IMR-90 (cell line): ENCODE data around the gene WDR74.

Experiments
- BHLHE40 ChIP-seq: fragments of 150-350 bp; IDR thresholded peaks from 2 replicates; pipeline ENCODE4 v1.6.1; 2016; ENCODE audit warnings: mild to moderate bottlenecking, low read depth, low read length
- CEBPB ChIP-seq: IDR thresholded peaks from 2 replicates; pipeline ENCODE4 v1.6.1; 2012; ENCODE audit warnings: low read depth, low read length, improper control_type of control experiment
- FOS ChIP-seq: fragments of 150-350 bp; IDR thresholded peaks from 2 replicates; pipeline ENCODE4 v1.6.1; 2016; ENCODE audit warnings: low read depth, low read length
- MAFK ChIP-seq: IDR thresholded peaks from 2 replicates; pipeline ENCODE4 v1.6.1; 2012; ENCODE audit warnings: low read depth, low read length, improper control_type of control experiment
- MAZ ChIP-seq: IDR thresholded peaks from 2 replicates; pipeline ENCODE4 v1.6.1; 2012; ENCODE audit warnings: low read depth, mild to moderate bottlenecking, low read length, improper control_type of control experiment, moderate library complexity, borderline replicate concordance
- MXI1 ChIP-seq: IDR thresholded peaks from 2 replicates; pipeline ENCODE4 v1.6.1; 2012; ENCODE audit warnings: low read depth, mild to moderate bottlenecking, low read length, moderate library complexity, borderline replicate concordance
- POLR2A ChIP-seq: IDR thresholded peaks from 2 replicates; pipeline ENCODE4 v1.6.1; 2012; ENCODE audit warnings: mild to moderate bottlenecking, low read depth, low read length
- RAD21 ChIP-seq: IDR thresholded peaks from 2 replicates; pipeline ENCODE4 v1.6.1; 2012; ENCODE audit warnings: low read length, improper control_type of control experiment
- RCOR1 ChIP-seq: IDR thresholded peaks from 2 replicates; pipeline ENCODE4 v1.6.1; 2012; ENCODE audit warnings: mild to moderate bottlenecking, low read length, improper control_type of control experiment; ENCODE audit not compliant: insufficient replicate concordance
- RFX5 ChIP-seq: IDR thresholded peaks from 2 replicates; pipeline ENCODE4 v1.8.0; 2012; ENCODE audit warnings: low read depth, mild to moderate bottlenecking, low read length, moderate library complexity
- TF ChIP-seq, protein P1 (sequence below): conservative IDR thresholded peaks from 2 replicates; pipeline ENCODE4 v1.5.1; 2012; ENCODE audit warnings: mild to moderate bottlenecking, low read depth, low read length, improper control_type of control experiment
- TF ChIP-seq, protein P2 (sequence below): fragments of 150-350 bp; IDR thresholded peaks from 2 replicates; pipeline ENCODE4 v1.6.1; 2016; ENCODE audit warnings: low read depth, mild to moderate bottlenecking, low read length, moderate library complexity, borderline replicate concordance

DNA sequence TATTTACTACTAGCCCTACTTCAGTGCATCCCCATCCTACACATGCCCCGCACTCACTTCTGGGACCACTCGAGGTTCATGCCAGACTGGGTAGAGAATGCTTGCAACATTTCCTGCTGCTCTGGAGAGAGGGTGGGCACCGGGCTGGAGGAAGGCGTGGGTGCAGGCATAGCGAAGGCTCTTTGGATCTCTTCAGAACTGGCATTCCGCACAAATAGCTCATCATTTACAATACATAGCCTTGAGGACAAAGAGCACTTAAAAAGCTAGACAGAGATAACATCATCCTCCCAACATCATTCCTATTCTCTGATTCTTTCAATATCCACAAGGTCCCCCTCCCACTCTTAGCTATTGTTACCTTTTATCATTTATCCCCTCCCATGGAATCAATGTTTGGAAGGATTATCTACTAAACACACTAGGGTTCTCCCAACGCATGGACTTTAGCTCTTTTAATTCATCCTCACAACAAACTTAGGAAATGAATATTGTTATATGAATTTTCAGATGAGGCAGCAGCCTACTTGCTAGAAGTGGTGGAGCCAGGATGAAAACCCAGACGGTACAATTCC lies 45.1 kb downstream of the WDR74 start:
- TF ChIP-seq, protein P1, sequence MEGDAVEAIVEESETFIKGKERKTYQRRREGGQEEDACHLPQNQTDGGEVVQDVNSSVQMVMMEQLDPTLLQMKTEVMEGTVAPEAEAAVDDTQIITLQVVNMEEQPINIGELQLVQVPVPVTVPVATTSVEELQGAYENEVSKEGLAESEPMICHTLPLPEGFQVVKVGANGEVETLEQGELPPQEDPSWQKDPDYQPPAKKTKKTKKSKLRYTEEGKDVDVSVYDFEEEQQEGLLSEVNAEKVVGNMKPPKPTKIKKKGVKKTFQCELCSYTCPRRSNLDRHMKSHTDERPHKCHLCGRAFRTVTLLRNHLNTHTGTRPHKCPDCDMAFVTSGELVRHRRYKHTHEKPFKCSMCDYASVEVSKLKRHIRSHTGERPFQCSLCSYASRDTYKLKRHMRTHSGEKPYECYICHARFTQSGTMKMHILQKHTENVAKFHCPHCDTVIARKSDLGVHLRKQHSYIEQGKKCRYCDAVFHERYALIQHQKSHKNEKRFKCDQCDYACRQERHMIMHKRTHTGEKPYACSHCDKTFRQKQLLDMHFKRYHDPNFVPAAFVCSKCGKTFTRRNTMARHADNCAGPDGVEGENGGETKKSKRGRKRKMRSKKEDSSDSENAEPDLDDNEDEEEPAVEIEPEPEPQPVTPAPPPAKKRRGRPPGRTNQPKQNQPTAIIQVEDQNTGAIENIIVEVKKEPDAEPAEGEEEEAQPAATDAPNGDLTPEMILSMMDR: no peak
- no peak for TF ChIP-seq MAFK
- TF ChIP-seq, protein P2, sequence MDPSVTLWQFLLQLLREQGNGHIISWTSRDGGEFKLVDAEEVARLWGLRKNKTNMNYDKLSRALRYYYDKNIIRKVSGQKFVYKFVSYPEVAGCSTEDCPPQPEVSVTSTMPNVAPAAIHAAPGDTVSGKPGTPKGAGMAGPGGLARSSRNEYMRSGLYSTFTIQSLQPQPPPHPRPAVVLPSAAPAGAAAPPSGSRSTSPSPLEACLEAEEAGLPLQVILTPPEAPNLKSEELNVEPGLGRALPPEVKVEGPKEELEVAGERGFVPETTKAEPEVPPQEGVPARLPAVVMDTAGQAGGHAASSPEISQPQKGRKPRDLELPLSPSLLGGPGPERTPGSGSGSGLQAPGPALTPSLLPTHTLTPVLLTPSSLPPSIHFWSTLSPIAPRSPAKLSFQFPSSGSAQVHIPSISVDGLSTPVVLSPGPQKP: no peak
- TF ChIP-seq RAD21: no peak
- no peak for TF ChIP-seq MAZ
- no peak for TF ChIP-seq BHLHE40
- no peak for TF ChIP-seq CEBPB
- no peak for TF ChIP-seq POLR2A
- no peak for TF ChIP-seq FOS
- no peak for TF ChIP-seq RFX5
- no peak for TF ChIP-seq RCOR1
- TF ChIP-seq MXI1: no peak
